Muscle of back (tissue), 11 donors: Measurements from ENCODE around the gene CHRD. TPM values are rescaled to one million over a fixed set of nuclear protein-coding genes. Genes with fewer than 3 reads are reported as not detected.
A peak's percentile ranks its signal among the peaks of the same experiment; 100 is the strongest.

Experiments used
- DNase-seq, 3 donors: peaks; one replicate each; pipeline versions ENCODE4 v3.0.0 to v3.0.0-alpha.2; 2013
- polyA plus RNA-seq, 10 donors: library from polyadenylated mRNA; unstranded; fragments of 120-200 nt; gene quantifications; one replicate each; pipeline ENCODE4 v1.2.1, GENCODE V29; 2013; ENCODE audit not compliant: insufficient read length in 10 of 10

Gene CHRD
- polyA plus RNA-seq, 10 donors = 15.8 to 21.5 (median 17.4) TPM

GRCh38 chr3:184380627-184381260, 890 bp downstream of the CHRD start:
- DNase-seq = peak in 1 of 3 donors; percentile 70

- DNase-seq = peak in 1 of 3 donors; percentile 72
Measured at GRCh38 chr3:184381261-184382224, 1.7 kb downstream of the CHRD start.

GRCh38 chr3:184382326-184383032, 2.6 kb downstream of the CHRD start:
- no peak for DNase-seq

GRCh38 chr3:184383033-184383740, 3.3 kb downstream of the CHRD start:
- no peak for DNase-seq

GRCh38 chr3:184384342-184384741, 4.5 kb downstream of the CHRD start:
- no peak for DNase-seq

- DNase-seq = no peak
Measured at GRCh38 chr3:184384856-184385422, 5.1 kb downstream of the CHRD start.

- DNase-seq = no peak
Measured at GRCh38 chr3:184386047-184386806, 6.4 kb downstream of the CHRD start.

- no peak for DNase-seq
Measured at GRCh38 chr3:184387174-184387714, 7.4 kb downstream of the CHRD start.

GRCh38 chr3:184388164-184388935, 8.5 kb downstream of the CHRD start:
- no peak for DNase-seq

- DNase-seq = no peak
Measured at GRCh38 chr3:184388936-184389230, 9.0 kb downstream of the CHRD start.

GRCh38 chr3:184389384-184389783, 9.5 kb downstream of the CHRD start:
- no peak for DNase-seq

- no peak for DNase-seq
Measured at GRCh38 chr3:184389935-184390528, 10.2 kb downstream of the CHRD start.

- DNase-seq = no peak
Measured at GRCh38 chr3:184391266-184391665, 11.4 kb downstream of the CHRD start.

GRCh38 chr3:184395320-184395660, 15.4 kb downstream of the CHRD start:
- DNase-seq = peak in 1 of 3 donors; percentile 51

GRCh38 chr3:184399410-184399809, 19.6 kb downstream of the CHRD start:
- peak; percentile 84 to 90 (median 87) for DNase-seq

- DNase-seq = no peak
Measured at GRCh38 chr3:184405075-184406030, 25.5 kb downstream of the CHRD start.

- DNase-seq = no peak
Measured at GRCh38 chr3:184409331-184409926, 29.6 kb downstream of the CHRD start.
